ENCODE data around the gene EHMT1. TPM values are rescaled to one million over a fixed set of nuclear protein-coding genes. Genes with fewer than 3 reads are reported as not detected.
"Not testable (repeated sequence)": the region's sequence is repeated elsewhere in the genome, so short reads cannot be mapped to it uniquely, and the experiment has no call there.

EHMT1 gene
- total and polyA plus RNA-seq, 4 donors = 14.7 to 85.8 (median 51.0) TPM

- Histone ChIP-seq H3K9me3 (ENCODE audit: control insufficient read depth, low read length) (no peaks in the 10 kb centered on the region), H3K4me3 (ENCODE audit: low read length in 2 of 2) (no peak overlapping the region), H3K36me3 (ENCODE audit: control insufficient read depth in 1 of 2, insufficient read depth in 2 of 2, low read length in 1 of 2) (peaks cover 0 to 2% of the 10 kb centered on the region in 2 donors), H3K27me3 (ENCODE audit: control insufficient read depth in 1 of 2, insufficient read depth in 2 of 2, low read length in 1 of 2) (no peaks in the 10 kb centered on the region), H3K4me1 (ENCODE audit: control insufficient read depth in 1 of 2, insufficient read depth in 2 of 2, low read length in 2 of 2) (no peaks in the 10 kb centered on the region), H3K27ac (ENCODE audit: low read depth in 1 of 2, low read length in 2 of 2) (no peak overlapping the region)
- no peak for ATAC-seq (ENCODE audit: low FRiP score)
- DNase-seq = no peak
- 96 to 97% methylated on average over 25 of the region's 25 CpGs for WGBS, 2 donors
- intact Hi-C loops (cut with DNase I) = no loop called here
These were observed 98.0 kb downstream of the EHMT1 start for GRCh38 chr9:137716694-137717287.

- 93 to 95% methylated on average over 28 of the region's 28 CpGs for WGBS, 2 donors
- Histone ChIP-seq H3K27me3 (ENCODE audit: control insufficient read depth in 1 of 2, insufficient read depth in 2 of 2, low read length in 1 of 2) (no peaks in the 10 kb centered on the region), H3K4me3 (ENCODE audit: low read length in 2 of 2) (no peak overlapping the region), H3K9me3 (ENCODE audit: control insufficient read depth, low read length) (no peaks in the 10 kb centered on the region), H3K4me1 (ENCODE audit: control insufficient read depth in 1 of 2, insufficient read depth in 2 of 2, low read length in 2 of 2) (no peaks in the 10 kb centered on the region), H3K36me3 (ENCODE audit: control insufficient read depth in 1 of 2, insufficient read depth in 2 of 2, low read length in 1 of 2) (peaks cover 0 to 2% of the 10 kb centered on the region in 2 donors), H3K27ac (ENCODE audit: low read depth in 1 of 2, low read length in 2 of 2) (no peak overlapping the region)
- ATAC-seq (ENCODE audit: low FRiP score) (no peak), DNase-seq (no peak)
- intact Hi-C loops (cut with DNase I) = no loop called here
These were observed 99.0 kb downstream of the EHMT1 start for GRCh38 chr9:137717776-137718327.

DNA sequence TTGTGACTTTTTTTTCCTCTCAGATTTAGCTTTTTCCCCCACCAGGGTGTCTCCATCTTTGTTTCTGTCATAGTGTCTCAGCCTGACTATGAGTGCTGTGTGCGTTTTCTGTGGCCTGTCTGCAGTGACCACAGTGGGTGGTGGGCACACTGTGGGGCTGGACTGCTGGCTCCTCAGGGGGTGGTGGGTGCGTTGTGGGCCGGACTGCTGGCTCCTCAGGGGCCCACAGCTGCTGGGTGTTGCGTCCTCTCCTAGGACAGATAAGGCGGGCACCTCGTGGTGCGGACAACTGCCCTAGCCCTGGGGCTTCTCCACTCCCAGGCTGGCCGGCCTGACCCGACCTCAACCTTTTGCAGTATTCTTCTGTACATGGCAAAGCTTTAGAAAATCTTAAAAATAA, 100.4 kb downstream of the EHMT1 start:
- ATAC-seq (ENCODE audit: low FRiP score) (no peak), DNase-seq (no peak)
- H3K36me3 ChIP-seq (ENCODE audit: control insufficient read depth in 1 of 2, insufficient read depth in 2 of 2, low read length in 1 of 2) = peaks cover 0 to 2% of the 10 kb centered on the region in 2 donors
- H3K9me3 ChIP-seq (ENCODE audit: control insufficient read depth, low read length) = no peaks in the 10 kb centered on the region
- 89 to 90% methylated on average over 9 of the region's 9 CpGs for WGBS, 2 donors
- intact Hi-C loops (cut with DNase I) = no loop called here
- H3K4me1 ChIP-seq (ENCODE audit: control insufficient read depth in 1 of 2, insufficient read depth in 2 of 2, low read length in 2 of 2) = no peaks in the 10 kb centered on the region
- no peaks in the 10 kb centered on the region for H3K27me3 ChIP-seq (ENCODE audit: control insufficient read depth in 1 of 2, insufficient read depth in 2 of 2, low read length in 1 of 2)
- no peak overlapping the region for H3K27ac ChIP-seq (ENCODE audit: low read depth in 1 of 2, low read length in 2 of 2)
- H3K4me3 ChIP-seq (ENCODE audit: low read length in 2 of 2) = no peak overlapping the region

DNA sequence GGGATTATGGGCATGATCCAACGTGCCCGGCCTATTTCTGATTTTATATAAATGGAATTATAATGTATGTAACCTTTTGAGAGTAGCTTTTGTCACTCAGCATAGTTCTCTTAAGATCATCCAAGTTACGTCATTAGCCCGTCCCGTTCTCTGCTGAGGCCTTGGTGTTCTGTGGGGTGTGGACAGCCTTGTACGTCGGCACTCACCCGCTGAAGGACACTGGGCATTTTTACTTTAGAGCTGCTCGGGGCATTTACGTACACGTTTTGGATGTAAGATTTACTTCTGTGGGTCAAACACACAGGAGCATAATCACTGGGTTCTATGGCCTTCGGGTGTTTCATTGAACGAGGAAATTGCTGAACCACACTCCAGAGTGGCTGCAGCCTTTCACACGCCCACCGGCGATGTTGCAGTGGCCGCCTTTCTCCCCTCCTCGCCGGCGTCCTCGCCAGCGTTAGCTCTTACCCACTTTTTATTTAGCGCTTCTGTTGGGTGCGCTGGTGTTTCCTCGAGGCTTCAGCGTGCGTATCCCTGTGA, 101.8 kb downstream of the EHMT1 start:
- H3K4me3 ChIP-seq (ENCODE audit: low read length in 2 of 2) = no peak overlapping the region
- peaks cover 0 to 2% of the 10 kb centered on the region in 2 donors for H3K36me3 ChIP-seq (ENCODE audit: control insufficient read depth in 1 of 2, insufficient read depth in 2 of 2, low read length in 1 of 2)
- no peak overlapping the region for H3K27ac ChIP-seq (ENCODE audit: low read depth in 1 of 2, low read length in 2 of 2)
- intact Hi-C loops (cut with DNase I) = no loop called here
- 84 to 87% methylated on average over 25 to 27 of the region's 27 CpGs for WGBS, 2 donors
- no peaks in the 10 kb centered on the region for H3K27me3 ChIP-seq (ENCODE audit: control insufficient read depth in 1 of 2, insufficient read depth in 2 of 2, low read length in 1 of 2)
- DNase-seq = no peak
- ATAC-seq (ENCODE audit: low FRiP score) = no peak
- no peaks in the 10 kb centered on the region for H3K9me3 ChIP-seq (ENCODE audit: control insufficient read depth, low read length)
- no peaks in the 10 kb centered on the region for H3K4me1 ChIP-seq (ENCODE audit: control insufficient read depth in 1 of 2, insufficient read depth in 2 of 2, low read length in 2 of 2)

DNA sequence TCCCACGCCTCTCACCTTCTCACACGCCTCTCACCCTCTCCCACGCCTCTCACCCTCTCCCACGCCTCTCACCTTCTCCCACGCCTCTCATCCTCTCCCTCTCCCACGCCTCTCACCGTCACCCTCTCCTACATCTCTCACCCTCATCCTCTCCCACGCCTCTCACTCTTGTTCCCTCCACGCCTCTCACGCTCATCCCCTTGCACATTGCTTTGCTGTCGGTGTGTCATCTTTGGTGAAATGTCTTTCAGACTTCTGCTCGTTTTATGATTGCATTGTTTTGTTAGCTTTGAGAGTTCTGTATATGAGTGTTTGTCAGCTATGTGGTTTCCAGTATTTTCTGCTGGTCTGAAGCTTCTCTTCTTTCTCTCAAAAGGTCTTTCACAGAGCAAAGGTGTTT, 102.7 kb downstream of the EHMT1 start:
- H3K4me1 ChIP-seq (ENCODE audit: control insufficient read depth in 1 of 2, insufficient read depth in 2 of 2, low read length in 2 of 2) = no peaks in the 10 kb centered on the region
- H3K4me3 ChIP-seq (ENCODE audit: low read length in 2 of 2) = no peak overlapping the region
- no peaks in the 10 kb centered on the region for H3K9me3 ChIP-seq (ENCODE audit: control insufficient read depth, low read length)
- intact Hi-C loops (cut with DNase I) = no loop called here
- H3K36me3 ChIP-seq (ENCODE audit: control insufficient read depth in 1 of 2, insufficient read depth in 2 of 2, low read length in 1 of 2) = peaks cover 0 to 4% of the 10 kb centered on the region in 2 donors
- H3K27ac ChIP-seq (ENCODE audit: low read depth in 1 of 2, low read length in 2 of 2) = no peak overlapping the region
- DNase-seq = no peak
- no peaks in the 10 kb centered on the region for H3K27me3 ChIP-seq (ENCODE audit: control insufficient read depth in 1 of 2, insufficient read depth in 2 of 2, low read length in 1 of 2)
- 92 to 94% methylated on average over 12 of the region's 12 CpGs for WGBS, 2 donors
- no peak for ATAC-seq (ENCODE audit: low FRiP score)

DNA sequence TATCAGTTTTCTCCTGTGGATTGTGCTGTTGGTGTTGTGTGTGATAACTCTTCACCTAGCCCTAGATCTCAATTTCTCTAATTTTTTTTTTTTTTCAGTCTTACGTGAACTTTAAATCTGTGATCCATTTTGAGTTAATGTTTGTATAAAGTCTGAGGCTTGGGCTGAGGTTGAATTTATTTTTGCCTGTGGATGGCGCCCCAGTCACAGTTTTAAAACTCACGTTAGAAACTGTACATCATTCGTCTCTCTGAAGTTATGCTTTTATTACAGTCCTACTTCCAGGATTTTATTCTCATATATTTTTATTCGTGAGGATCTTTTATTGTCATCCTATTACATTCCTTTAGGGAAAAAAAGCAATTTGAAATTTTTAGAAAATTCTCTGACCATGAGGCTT, 103.1 kb downstream of the EHMT1 start:
- Histone ChIP-seq H3K27me3 (ENCODE audit: control insufficient read depth in 1 of 2, insufficient read depth in 2 of 2, low read length in 1 of 2) (no peaks in the 10 kb centered on the region), H3K36me3 (ENCODE audit: control insufficient read depth in 1 of 2, insufficient read depth in 2 of 2, low read length in 1 of 2) (peaks cover 0 to 4% of the 10 kb centered on the region in 2 donors), H3K4me1 (ENCODE audit: control insufficient read depth in 1 of 2, insufficient read depth in 2 of 2, low read length in 2 of 2) (no peaks in the 10 kb centered on the region), H3K9me3 (ENCODE audit: control insufficient read depth, low read length) (no peaks in the 10 kb centered on the region), H3K27ac (ENCODE audit: low read depth in 1 of 2, low read length in 2 of 2) (no peak overlapping the region), H3K4me3 (ENCODE audit: low read length in 2 of 2) (no peak overlapping the region)
- WGBS, 2 donors = 78 to 84% methylated on average over 5 of the region's 5 CpGs
- intact Hi-C loops (cut with DNase I) = no loop called here
- no peak for DNase-seq
- ATAC-seq (ENCODE audit: low FRiP score) = no peak

DNA sequence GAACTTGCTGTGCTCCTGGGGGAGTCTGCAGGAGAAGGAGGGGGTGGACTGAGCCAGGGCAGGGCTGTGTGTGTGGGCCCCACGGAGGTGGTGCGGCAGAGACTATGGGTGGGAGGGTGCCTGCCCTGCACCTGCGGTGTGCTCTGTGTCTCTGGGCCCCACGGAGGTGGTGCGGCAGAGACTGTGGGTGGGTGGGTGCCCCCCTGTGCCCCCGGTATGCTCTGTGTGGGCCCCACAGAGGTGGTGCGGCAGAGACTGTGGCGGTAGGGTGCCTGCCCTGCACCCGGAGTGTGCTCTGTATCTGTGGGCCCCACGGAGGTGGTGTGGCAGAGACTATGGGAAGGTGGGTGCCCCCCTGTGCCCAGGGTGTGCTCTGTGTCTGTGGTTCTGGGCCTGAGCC, 103.7 kb downstream of the EHMT1 start:
- H3K27ac ChIP-seq (ENCODE audit: low read depth in 1 of 2, low read length in 2 of 2) = no peak overlapping the region
- ATAC-seq (ENCODE audit: low FRiP score) = no peak

GRCh38 chr9:137723356-137723755, 104.6 kb downstream of the EHMT1 start:
- H3K27me3 ChIP-seq (ENCODE audit: control insufficient read depth in 1 of 2, insufficient read depth in 2 of 2, low read length in 1 of 2); H3K4me3 ChIP-seq (ENCODE audit: low read length in 2 of 2); ATAC-seq (ENCODE audit: low FRiP score); intact Hi-C loops (cut with DNase I); H3K9me3 ChIP-seq (ENCODE audit: control insufficient read depth, low read length); H3K27ac ChIP-seq (ENCODE audit: low read depth in 1 of 2, low read length in 2 of 2); DNase-seq; H3K4me1 ChIP-seq (ENCODE audit: control insufficient read depth in 1 of 2, insufficient read depth in 2 of 2, low read length in 2 of 2); H3K36me3 ChIP-seq (ENCODE audit: control insufficient read depth in 1 of 2, insufficient read depth in 2 of 2, low read length in 1 of 2): not testable (repeated sequence)
- WGBS, 2 donors = 83 to 87% methylated on average over 13 of the region's 13 CpGs

More for the DNA sequence above, 103.7 kb downstream of the EHMT1 start:
- Histone ChIP-seq H3K36me3 (ENCODE audit: control insufficient read depth in 1 of 2, insufficient read depth in 2 of 2, low read length in 1 of 2) (peaks cover 0 to 4% of the 10 kb centered on the region in 2 donors), H3K27me3 (ENCODE audit: control insufficient read depth in 1 of 2, insufficient read depth in 2 of 2, low read length in 1 of 2) (no peaks in the 10 kb centered on the region), H3K4me1 (ENCODE audit: control insufficient read depth in 1 of 2, insufficient read depth in 2 of 2, low read length in 2 of 2) (no peaks in the 10 kb centered on the region), H3K9me3 (ENCODE audit: control insufficient read depth, low read length) (no peaks in the 10 kb centered on the region), H3K4me3 (ENCODE audit: low read length in 2 of 2) (no peak overlapping the region)
- intact Hi-C loops (cut with DNase I) = no loop called here
- DNase-seq = no peak
- 73 to 81% methylated on average over 10 of the region's 10 CpGs for WGBS, 2 donors

DNA sequence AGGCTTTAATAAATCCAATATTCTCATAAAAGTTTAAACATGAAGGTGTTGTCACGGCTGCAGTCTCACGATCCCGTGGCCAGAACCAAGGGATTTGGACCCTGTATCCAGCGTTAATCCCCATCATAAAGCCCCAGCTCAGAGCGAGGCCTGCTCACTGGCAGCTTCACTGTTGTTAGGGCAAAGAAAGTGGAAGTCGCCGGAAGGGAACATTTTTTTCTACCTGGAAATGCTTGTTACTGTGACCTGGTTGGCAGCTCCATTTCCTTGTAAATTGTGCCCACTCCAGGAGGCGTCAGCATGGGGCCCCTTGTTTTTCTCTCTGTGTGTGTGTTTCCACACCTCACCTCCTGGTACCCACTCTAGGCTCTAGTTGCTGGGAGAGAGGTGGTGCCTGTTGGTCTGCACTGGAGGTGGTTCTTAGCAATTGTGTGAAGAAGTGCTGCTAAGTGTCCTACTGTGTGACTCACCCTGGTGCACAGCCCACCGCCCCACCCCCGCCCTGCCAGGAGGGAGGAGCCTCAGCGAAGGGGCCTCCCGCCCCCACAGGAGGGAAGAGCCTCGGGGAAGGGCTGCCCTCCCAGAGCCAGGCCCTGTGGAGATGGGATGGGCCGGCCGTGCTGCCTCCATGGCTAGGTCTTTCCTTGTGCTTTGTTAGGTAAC, 105.1 kb downstream of the EHMT1 start:
- Histone ChIP-seq H3K36me3 (ENCODE audit: control insufficient read depth in 1 of 2, insufficient read depth in 2 of 2, low read length in 1 of 2) (peaks cover 0 to 4% of the 10 kb centered on the region in 2 donors), H3K4me1 (ENCODE audit: control insufficient read depth in 1 of 2, insufficient read depth in 2 of 2, low read length in 2 of 2) (no peaks in the 10 kb centered on the region), H3K9me3 (ENCODE audit: control insufficient read depth, low read length) (no peaks in the 10 kb centered on the region), H3K27ac (ENCODE audit: low read depth in 1 of 2, low read length in 2 of 2) (no peak overlapping the region), H3K4me3 (ENCODE audit: low read length in 2 of 2) (no peak overlapping the region), H3K27me3 (ENCODE audit: control insufficient read depth in 1 of 2, insufficient read depth in 2 of 2, low read length in 1 of 2) (no peaks in the 10 kb centered on the region)
- ATAC-seq (ENCODE audit: low FRiP score) (no peak), DNase-seq (no peak)
- intact Hi-C loops (cut with DNase I) = no loop called here
- 75 to 77% methylated on average over 15 of the region's 15 CpGs for WGBS, 2 donors
